SK-N-SH treated with all-trans-retinoic acid at 6 μM for 48 hours (cell line): ENCODE measurements around the gene SLC34A3.

Experiments
- CREB5 ChIP-seq: fragments of 250-450 bp; sonication (Bioruptor Pico); IDR thresholded peaks from 2 replicates; pipeline ENCODE4 v1.5.1; 2020; ENCODE audit warnings: low read depth, mild to moderate bottlenecking, moderate library complexity
- PATZ1 ChIP-seq: fragments of 250-450 bp; sonication (Bioruptor Pico); IDR thresholded peaks from 2 replicates; pipeline ENCODE4 v1.8.0; 2020; ENCODE audit warnings: mild to moderate bottlenecking, moderate library complexity, borderline replicate concordance
- RARB ChIP-seq: fragments of 250-450 bp; sonication (Bioruptor Pico); IDR thresholded peaks from 2 replicates; pipeline ENCODE4 v1.8.0; 2021; ENCODE audit warnings: mild to moderate bottlenecking, moderate library complexity
- ZFP3 ChIP-seq: fragments of 250-450 bp; sonication (Bioruptor Pico); IDR thresholded peaks from 2 replicates; pipeline ENCODE4 v1.5.0; 2020; ENCODE audit warnings: mild to moderate bottlenecking, moderate library complexity
- ZFP30 ChIP-seq: fragments of 450-650 bp; formaldehyde crosslinking; IDR thresholded peaks from 2 replicates; pipeline ENCODE4 v1.5.0; 2022; ENCODE audit warnings: mild to moderate bottlenecking, moderate library complexity
- ZNF565 ChIP-seq: fragments of 450-650 bp; formaldehyde crosslinking; conservative IDR thresholded peaks from 2 replicates; pipeline ENCODE4 v1.5.0; 2020; ENCODE audit warnings: low read depth, mild to moderate bottlenecking, moderate library complexity
- TF ChIP-seq, protein P1 (sequence below): fragments of 250-450 bp; sonication (Bioruptor Pico); IDR thresholded peaks from 2 replicates; pipeline ENCODE4 v1.5.0; 2020; ENCODE audit warnings: mild to moderate bottlenecking, moderate library complexity

DNA sequence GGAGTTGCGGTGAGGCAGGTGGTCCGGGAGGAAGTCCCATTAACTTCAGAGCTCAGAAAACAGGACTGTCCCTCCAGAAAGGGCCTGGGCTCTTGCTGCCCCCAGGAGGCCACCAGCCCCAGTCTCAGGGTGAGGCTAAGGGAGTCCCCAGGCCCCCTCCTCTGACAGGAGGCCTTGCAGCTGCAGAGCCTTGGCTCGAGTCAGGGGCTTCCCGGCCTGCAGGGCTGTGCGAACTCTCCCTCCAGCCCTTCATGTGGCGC, 17.1 kb downstream of the SLC34A3 start:
- TF ChIP-seq PATZ1 (CRISPR knock-in tag): no peak
- TF ChIP-seq, protein P1, sequence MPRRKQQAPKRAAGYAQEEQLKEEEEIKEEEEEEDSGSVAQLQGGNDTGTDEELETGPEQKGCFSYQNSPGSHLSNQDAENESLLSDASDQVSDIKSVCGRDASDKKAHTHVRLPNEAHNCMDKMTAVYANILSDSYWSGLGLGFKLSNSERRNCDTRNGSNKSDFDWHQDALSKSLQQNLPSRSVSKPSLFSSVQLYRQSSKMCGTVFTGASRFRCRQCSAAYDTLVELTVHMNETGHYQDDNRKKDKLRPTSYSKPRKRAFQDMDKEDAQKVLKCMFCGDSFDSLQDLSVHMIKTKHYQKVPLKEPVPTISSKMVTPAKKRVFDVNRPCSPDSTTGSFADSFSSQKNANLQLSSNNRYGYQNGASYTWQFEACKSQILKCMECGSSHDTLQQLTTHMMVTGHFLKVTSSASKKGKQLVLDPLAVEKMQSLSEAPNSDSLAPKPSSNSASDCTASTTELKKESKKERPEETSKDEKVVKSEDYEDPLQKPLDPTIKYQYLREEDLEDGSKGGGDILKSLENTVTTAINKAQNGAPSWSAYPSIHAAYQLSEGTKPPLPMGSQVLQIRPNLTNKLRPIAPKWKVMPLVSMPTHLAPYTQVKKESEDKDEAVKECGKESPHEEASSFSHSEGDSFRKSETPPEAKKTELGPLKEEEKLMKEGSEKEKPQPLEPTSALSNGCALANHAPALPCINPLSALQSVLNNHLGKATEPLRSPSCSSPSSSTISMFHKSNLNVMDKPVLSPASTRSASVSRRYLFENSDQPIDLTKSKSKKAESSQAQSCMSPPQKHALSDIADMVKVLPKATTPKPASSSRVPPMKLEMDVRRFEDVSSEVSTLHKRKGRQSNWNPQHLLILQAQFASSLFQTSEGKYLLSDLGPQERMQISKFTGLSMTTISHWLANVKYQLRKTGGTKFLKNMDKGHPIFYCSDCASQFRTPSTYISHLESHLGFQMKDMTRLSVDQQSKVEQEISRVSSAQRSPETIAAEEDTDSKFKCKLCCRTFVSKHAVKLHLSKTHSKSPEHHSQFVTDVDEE (CRISPR knock-in tag): no peak
- TF ChIP-seq ZFP3: no peak
- no peak for TF ChIP-seq CREB5 (CRISPR knock-in tag)
- no peak for TF ChIP-seq ZFP30 (CRISPR knock-in tag)
- TF ChIP-seq RARB (CRISPR knock-in tag): no peak
- no peak for TF ChIP-seq ZNF565 (CRISPR knock-in tag)
